Measurements from ENCODE around the gene PRDX6.

- TF ChIP-seq POLR2A (IDR thresholded peaks at IDR 0.05) (no peak), CTCF (IDR thresholded peaks at IDR 0.05) (no peak), POLR2AphosphoS5 (IDR thresholded peaks at IDR 0.05) (no peak)
These were observed 55.1 kb downstream of the PRDX6 start for GRCh38 chr1:173532237-173532636.

All from upper lobe of left lung (tissue), 4 donors.